AG08395 (cell line): ENCODE measurements around the gene MSH5.
"Not testable (repeated sequence)": the region's sequence is repeated elsewhere in the genome, so short reads cannot be mapped to it uniquely, and the experiment has no call there.

Source experiments
- DNase-seq: peaks from one replicate; pipeline ENCODE4 v3.0.0; 2012; ENCODE audit warnings: mixed read lengths, low spot score

MSH5 gene

DNA sequence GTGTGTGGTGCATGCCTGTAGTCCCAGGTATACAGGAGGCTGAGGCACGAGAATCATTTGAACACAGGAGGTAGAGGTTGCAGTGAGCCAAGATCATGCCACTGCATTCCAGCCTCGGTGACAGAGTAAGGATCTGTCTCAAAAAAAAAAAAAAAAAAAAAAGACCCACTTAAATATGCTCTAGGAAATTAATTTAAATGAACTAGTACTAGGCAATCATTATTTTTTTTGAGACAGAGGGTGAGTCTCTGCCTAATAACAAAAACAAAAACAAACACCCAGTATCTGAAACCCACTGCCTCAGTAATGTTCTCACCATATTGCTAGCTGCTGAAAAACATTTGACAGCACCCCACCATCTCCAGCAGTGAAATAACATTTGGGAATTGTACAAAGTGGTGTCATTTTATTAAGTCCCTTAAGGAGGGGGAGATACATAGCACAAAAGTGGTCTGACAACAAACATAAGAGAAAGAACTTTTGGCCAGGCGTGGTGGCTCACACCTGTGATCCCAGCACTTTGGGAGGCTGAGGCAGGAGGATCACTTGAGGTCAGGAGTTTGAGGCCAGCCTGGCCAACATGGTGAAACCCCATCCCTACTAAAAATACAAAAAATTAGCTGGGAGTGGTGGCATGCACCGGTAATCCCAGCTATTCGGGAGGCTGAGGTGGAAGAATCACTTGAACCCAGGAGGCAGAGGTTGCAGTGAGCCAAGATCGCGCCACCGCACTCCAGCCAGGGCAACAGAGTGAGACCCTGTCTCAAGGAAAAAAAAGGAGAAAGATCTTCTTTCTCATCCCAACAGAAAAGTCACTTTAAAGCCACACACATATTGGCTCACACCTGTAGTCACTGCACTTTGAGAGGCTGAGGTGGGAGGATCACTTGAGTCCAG, 61.5 kb downstream of the MSH5 start:
- DNase-seq: not testable (repeated sequence)

DNA sequence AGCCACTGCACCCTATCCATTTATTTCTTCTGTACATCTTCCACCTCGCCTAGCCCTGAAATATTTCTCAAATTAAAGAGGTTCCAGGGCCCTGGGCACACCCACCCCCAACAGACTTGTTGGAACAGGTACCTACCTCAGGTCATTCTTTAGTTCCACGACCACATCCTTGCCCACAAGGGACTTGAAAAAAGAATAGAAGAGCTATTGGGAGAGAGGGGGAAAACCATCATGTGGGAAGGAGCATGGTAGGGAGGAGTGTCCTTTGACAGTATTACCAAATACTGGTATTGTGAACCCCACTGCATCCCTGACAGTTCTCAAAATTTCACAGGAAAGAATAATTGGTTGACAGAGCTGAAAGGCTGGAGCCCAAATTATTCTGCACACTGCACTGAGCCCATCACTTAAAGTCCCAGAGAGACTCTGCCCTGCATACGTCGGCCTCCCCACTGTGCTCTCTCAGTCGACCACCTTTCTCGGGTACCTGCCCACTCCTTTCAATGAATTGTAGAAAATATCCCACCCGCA, 66.2 kb downstream of the MSH5 start:
- no peak for DNase-seq

DNA sequence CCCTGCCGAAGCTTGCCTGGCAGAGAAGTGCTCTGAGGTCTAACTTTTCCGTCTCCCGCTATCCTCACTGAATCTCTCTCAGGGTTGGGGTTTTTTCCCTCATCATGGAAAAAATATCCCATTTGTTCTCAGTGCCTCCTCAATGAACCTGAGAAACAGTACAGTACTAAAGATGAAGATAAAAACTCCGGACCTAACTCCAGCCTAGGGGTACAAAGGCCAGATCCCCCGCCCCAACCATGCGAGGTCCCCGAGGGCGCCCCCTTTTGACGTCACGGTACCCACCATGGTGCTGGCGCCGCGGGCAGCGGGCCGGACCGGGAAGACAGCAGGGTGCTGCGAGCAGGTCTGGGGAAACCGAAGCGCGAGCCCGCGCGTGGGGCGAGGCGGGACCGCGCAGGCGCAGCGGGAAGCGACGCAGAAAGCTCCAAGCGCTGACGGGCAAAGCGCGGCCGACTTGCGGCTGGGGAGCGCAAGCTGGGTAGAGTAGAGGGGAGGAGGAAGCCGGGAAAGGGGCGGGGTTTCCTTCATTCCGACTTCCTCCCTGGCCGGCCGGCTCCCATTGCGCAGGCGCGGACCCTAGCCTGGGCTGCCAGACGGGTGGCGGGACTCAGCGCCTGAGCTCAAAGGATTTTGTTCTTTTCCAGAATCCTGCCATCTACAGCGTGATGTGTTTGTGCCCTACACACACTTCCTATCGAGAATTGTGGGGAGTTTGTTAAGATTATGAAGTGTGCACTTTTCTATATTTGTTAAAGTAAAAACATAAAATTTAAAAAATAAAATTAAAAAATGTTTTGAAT, 66.9 kb downstream of the MSH5 start, which contains the start of gene LSM2:
Gene LSM2 (minus strand): TSS at position 497 of the 803 bp plus-strand sequence. CDS start 209 bp downstream, at position 288.
- peak; percentile 100 for DNase-seq

DNA sequence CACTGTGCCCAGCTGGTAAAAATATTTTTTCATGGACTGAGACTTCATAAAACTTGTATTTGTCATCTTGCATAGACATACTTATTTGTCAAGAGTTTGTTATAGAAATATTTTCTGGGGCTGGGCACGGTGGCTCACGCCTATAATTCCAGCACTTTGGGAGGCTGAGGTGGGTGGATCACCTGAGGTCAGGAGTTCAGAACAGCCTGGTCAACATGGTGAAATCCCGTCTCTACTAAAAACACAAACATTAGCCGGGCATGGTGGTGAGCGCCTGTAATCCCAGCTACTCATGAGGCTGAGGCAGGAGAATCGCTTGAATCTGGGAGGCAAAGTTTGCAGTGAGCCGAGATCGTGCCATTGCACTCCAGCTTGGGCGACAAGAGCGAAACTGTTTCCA, 68.8 kb downstream of the MSH5 start:
- DNase-seq: not testable (repeated sequence)

DNA sequence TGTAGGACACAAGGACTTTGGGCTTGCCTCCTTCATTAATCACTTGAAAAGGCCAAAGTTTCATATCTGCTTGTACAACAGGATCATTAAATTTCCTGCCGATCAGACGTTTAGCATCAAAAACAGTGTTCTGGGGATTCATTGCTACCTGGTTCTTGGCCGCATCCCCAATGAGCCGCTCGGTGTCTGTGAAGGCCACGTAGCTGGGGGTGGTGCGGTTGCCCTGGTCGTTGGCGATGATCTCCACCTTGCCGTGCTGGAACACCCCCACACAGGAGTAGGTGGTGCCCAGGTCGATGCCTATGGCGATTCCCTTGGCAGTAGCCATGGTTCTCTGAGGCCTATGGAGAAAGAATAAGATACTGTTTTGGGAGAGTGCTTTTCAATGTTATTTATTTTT, 71.8 kb downstream of the MSH5 start:
- no peak for DNase-seq
